Neural cell (in vitro differentiated cells): ENCODE data around the gene OAF. TPM values are rescaled to one million over a fixed set of nuclear protein-coding genes. Genes with fewer than 3 reads are reported as not detected.

ENCODE experiments used
- H2AFZ ChIP-seq: fragments of 200-600, 300-800 bp; sonication (generic), shearing (Covaris generic); 2 replicates; pipeline ENCODE4 v1.6.0; 2014; ENCODE audit warnings: low read depth, mild to moderate bottlenecking, antibody characterized with exemption, low read length, moderate library complexity
- H3F3A ChIP-seq: fragments of 200-600 bp; shearing (Covaris generic); 2 replicates; pipeline ENCODE4 v1.6.1; 2016; ENCODE audit warnings: mild to moderate bottlenecking, moderate library complexity, mixed read lengths, antibody characterized with exemption, low read length; ENCODE audit not compliant: insufficient read depth, poor library complexity, severe bottlenecking
- H3K27ac ChIP-seq: fragments of 200-600, 300-800 bp; sonication (generic), shearing (Covaris generic); 2 replicates; pipeline ENCODE4 v1.5.1; 2014; ENCODE audit warnings: mild to moderate bottlenecking, low read length, moderate library complexity
- H3K27me3 ChIP-seq: fragments of 300-800, 200-600 bp; sonication (generic), shearing (Covaris generic); 2 replicates; pipeline ENCODE4 v1.6.0; 2014; ENCODE audit warnings: mild to moderate bottlenecking, low read depth, low read length, moderate library complexity; ENCODE audit not compliant: insufficient read depth
- H3K36me3 ChIP-seq: fragments of 300-800, 200-600 bp; sonication (generic), shearing (Covaris generic); 2 replicates; pipeline ENCODE4 v1.5.1; 2014; ENCODE audit warnings: mild to moderate bottlenecking, antibody characterized with exemption, low read length, moderate library complexity; ENCODE audit not compliant: insufficient read depth
- H3K4me2 ChIP-seq: fragments of 300-800, 200-600 bp; sonication (generic), shearing (Covaris generic); 2 replicates; pipeline ENCODE4 v1.6.0; 2014; ENCODE audit warnings: mild to moderate bottlenecking, low read length
- H3K4me3 ChIP-seq: fragments of 300-800, 200-600 bp; sonication (generic), shearing (Covaris generic); 2 replicates; pipeline ENCODE4 v1.5.1; 2014; ENCODE audit warnings: mild to moderate bottlenecking, low read length, moderate library complexity
- H3K79me2 ChIP-seq: fragments of 200-600 bp; shearing (Covaris generic); replicated peaks from 2 replicates; pipeline ENCODE4 v1.6.0; 2014; ENCODE audit warnings: mild to moderate bottlenecking, low read length, moderate library complexity; ENCODE audit not compliant: insufficient read depth
- H3K9ac ChIP-seq: fragments of 300-800, 200-600 bp; sonication (generic), shearing (Covaris generic); 2 replicates; pipeline ENCODE4 v1.6.1; 2016; ENCODE audit warnings: mild to moderate bottlenecking, low read length, mixed read lengths
- H3K9me2 ChIP-seq: fragments of 200-600 bp; shearing (Covaris generic); 2 replicates; pipeline ENCODE4 v1.6.1; 2016; ENCODE audit warnings: mild to moderate bottlenecking, low read length, mixed read lengths; ENCODE audit not compliant: insufficient read depth
- H3K9me3 ChIP-seq: fragments of 200-600, 300-800 bp; sonication (generic), shearing (Covaris generic); 2 replicates; pipeline ENCODE4 v1.6.1; 2016; ENCODE audit warnings: mild to moderate bottlenecking, mixed run types, low read length, moderate library complexity, mixed read lengths
- H4K20me1 ChIP-seq: fragments of 200-600 bp; shearing (Covaris generic); 2 replicates; pipeline ENCODE4 v1.6.1; 2016; ENCODE audit warnings: mild to moderate bottlenecking, mixed run types; ENCODE audit not compliant: insufficient read depth
- EP300 ChIP-seq: fragments of 450-650 bp; conservative IDR thresholded peaks from 2 replicates; pipeline ENCODE4 v1.6.1; 2014; ENCODE audit warnings: antibody characterized with exemption, mild to moderate bottlenecking, moderate library complexity; ENCODE audit not compliant: poor library complexity, severe bottlenecking
- EZH2 ChIP-seq: fragments of 200-600, 300-800 bp; shearing (Covaris generic), sonication (generic); IDR thresholded peaks from 2 replicates; pipeline ENCODE4 v1.6.1; 2014; ENCODE audit warnings: antibody characterized with exemption, low read length, borderline replicate concordance, mild to moderate bottlenecking; ENCODE audit not compliant: insufficient read depth, poor library complexity, severe bottlenecking
- MXI1 ChIP-seq: fragments of 450-650 bp; conservative IDR thresholded peaks from 2 replicates; pipeline ENCODE4 v1.6.1; 2014; ENCODE audit warnings: antibody characterized with exemption, mild to moderate bottlenecking; ENCODE audit not compliant: poor library complexity, severe bottlenecking
- POLR2AphosphoS5 ChIP-seq: IDR thresholded peaks from 2 replicates; pipeline ENCODE4 v1.6.1; 2012
- RAD21 ChIP-seq: fragments of 450-650 bp; conservative IDR thresholded peaks from 2 replicates; pipeline ENCODE4 v1.6.1; 2014; ENCODE audit warnings: antibody characterized with exemption, mild to moderate bottlenecking, moderate library complexity
- SMC3 ChIP-seq: fragments of 450-650 bp; conservative IDR thresholded peaks from 2 replicates; pipeline ENCODE4 v1.6.1; 2014; ENCODE audit warnings: antibody characterized with exemption, mild to moderate bottlenecking, moderate library complexity; ENCODE audit not compliant: poor library complexity
- TAF1 ChIP-seq: IDR thresholded peaks from 2 replicates; pipeline ENCODE4 v1.6.1; 2012; ENCODE audit warnings: low read depth
- polyA plus RNA-seq: library from polyadenylated mRNA; depleted of rRNA; stranded (reverse); fragments of >200 nt; gene quantifications from 2 replicates; pipeline ENCODE4 v1.2.3, GENCODE V29; 2014
- TF ChIP-seq, protein P1 (sequence below): fragments of 450-650 bp; IDR thresholded peaks from 2 replicates; pipeline ENCODE4 v1.5.1; 2014; ENCODE audit warnings: antibody characterized with exemption, mild to moderate bottlenecking, moderate library complexity; ENCODE audit not compliant: poor library complexity, severe bottlenecking
- TF ChIP-seq, protein P2 (sequence below): IDR thresholded peaks from 2 replicates; pipeline ENCODE4 v1.6.1; 2012; ENCODE audit warnings: borderline replicate concordance

Gene OAF
- polyA plus RNA-seq, 1 donor from 2014 or later: 0.97 TPM

GRCh38 chr11:120172054-120172911 is 38.5 kb upstream of the OAF start:
- no peak overlapping the region for H2AFZ ChIP-seq
- no peaks in the 10 kb centered on the region for H3F3A ChIP-seq
- no peak overlapping the region for H3K4me3 ChIP-seq
- no peak overlapping the region for H3K4me2 ChIP-seq
- no peak overlapping the region for H3K9ac ChIP-seq
- TF ChIP-seq MXI1: no peak
- TF ChIP-seq SMC3: peak; percentile 98
- TF ChIP-seq, protein P1, sequence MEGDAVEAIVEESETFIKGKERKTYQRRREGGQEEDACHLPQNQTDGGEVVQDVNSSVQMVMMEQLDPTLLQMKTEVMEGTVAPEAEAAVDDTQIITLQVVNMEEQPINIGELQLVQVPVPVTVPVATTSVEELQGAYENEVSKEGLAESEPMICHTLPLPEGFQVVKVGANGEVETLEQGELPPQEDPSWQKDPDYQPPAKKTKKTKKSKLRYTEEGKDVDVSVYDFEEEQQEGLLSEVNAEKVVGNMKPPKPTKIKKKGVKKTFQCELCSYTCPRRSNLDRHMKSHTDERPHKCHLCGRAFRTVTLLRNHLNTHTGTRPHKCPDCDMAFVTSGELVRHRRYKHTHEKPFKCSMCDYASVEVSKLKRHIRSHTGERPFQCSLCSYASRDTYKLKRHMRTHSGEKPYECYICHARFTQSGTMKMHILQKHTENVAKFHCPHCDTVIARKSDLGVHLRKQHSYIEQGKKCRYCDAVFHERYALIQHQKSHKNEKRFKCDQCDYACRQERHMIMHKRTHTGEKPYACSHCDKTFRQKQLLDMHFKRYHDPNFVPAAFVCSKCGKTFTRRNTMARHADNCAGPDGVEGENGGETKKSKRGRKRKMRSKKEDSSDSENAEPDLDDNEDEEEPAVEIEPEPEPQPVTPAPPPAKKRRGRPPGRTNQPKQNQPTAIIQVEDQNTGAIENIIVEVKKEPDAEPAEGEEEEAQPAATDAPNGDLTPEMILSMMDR: peak; percentile 91
- peak; percentile 95 for TF ChIP-seq RAD21
- TF ChIP-seq POLR2AphosphoS5: no peak
- H3K9me3 ChIP-seq: no peaks in the 10 kb centered on the region
- no peak overlapping the region for H3K27ac ChIP-seq
- H3K79me2 ChIP-seq: no peaks in the 10 kb centered on the region
- H3K36me3 ChIP-seq: no peaks in the 10 kb centered on the region
- H3K27me3 ChIP-seq: peaks cover 23% of the 10 kb centered on the region
- H4K20me1 ChIP-seq: no peaks in the 10 kb centered on the region
- no peaks in the 10 kb centered on the region for H3K9me2 ChIP-seq

GRCh38 chr11:120173019-120173705 is 37.7 kb upstream of the OAF start:
- no peak overlapping the region for H3K27ac ChIP-seq
- H3K79me2 ChIP-seq: no peaks in the 10 kb centered on the region
- TF ChIP-seq RAD21 (no peak), EP300 (no peak), EZH2 (no peak)
- H3K4me2 ChIP-seq: no peak overlapping the region
- H4K20me1 ChIP-seq: no peaks in the 10 kb centered on the region
- peaks cover 15% of the 10 kb centered on the region for H3K27me3 ChIP-seq
- no peaks in the 10 kb centered on the region for H3K9me3 ChIP-seq
- no peaks in the 10 kb centered on the region for H3F3A ChIP-seq
- H3K4me3 ChIP-seq: no peak overlapping the region
- H3K9ac ChIP-seq: no peak overlapping the region
- no peaks in the 10 kb centered on the region for H3K9me2 ChIP-seq
- H3K36me3 ChIP-seq: no peaks in the 10 kb centered on the region
- no peak overlapping the region for H2AFZ ChIP-seq

DNA sequence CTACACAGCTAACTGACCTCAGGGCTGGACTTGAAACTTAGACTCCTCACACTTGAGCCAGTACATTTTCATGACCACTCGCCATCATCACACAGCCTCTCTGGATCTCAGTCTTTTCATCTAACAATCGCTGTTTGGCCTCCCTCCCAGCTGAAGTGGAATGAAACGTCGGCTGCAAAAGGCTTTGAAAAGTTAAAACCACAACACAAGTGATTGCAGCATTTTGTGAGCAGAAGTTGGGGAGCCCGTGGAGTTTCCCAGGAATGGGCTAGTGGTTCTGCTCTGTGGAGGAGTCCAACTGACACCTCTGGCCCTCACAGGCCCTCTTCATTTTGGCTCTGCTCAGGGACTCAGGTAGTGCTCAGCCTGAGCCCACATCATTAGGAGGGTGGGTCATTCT is 37.0 kb upstream of the OAF start:
- no peaks in the 10 kb centered on the region for H3K79me2 ChIP-seq
- TF ChIP-seq TAF1 (no peak), EP300 (no peak), SMC3 (no peak), MXI1 (no peak), EZH2 (no peak), POLR2AphosphoS5 (no peak), RAD21 (no peak)
- TF ChIP-seq, protein P1: no peak
- TF ChIP-seq, protein P2, sequence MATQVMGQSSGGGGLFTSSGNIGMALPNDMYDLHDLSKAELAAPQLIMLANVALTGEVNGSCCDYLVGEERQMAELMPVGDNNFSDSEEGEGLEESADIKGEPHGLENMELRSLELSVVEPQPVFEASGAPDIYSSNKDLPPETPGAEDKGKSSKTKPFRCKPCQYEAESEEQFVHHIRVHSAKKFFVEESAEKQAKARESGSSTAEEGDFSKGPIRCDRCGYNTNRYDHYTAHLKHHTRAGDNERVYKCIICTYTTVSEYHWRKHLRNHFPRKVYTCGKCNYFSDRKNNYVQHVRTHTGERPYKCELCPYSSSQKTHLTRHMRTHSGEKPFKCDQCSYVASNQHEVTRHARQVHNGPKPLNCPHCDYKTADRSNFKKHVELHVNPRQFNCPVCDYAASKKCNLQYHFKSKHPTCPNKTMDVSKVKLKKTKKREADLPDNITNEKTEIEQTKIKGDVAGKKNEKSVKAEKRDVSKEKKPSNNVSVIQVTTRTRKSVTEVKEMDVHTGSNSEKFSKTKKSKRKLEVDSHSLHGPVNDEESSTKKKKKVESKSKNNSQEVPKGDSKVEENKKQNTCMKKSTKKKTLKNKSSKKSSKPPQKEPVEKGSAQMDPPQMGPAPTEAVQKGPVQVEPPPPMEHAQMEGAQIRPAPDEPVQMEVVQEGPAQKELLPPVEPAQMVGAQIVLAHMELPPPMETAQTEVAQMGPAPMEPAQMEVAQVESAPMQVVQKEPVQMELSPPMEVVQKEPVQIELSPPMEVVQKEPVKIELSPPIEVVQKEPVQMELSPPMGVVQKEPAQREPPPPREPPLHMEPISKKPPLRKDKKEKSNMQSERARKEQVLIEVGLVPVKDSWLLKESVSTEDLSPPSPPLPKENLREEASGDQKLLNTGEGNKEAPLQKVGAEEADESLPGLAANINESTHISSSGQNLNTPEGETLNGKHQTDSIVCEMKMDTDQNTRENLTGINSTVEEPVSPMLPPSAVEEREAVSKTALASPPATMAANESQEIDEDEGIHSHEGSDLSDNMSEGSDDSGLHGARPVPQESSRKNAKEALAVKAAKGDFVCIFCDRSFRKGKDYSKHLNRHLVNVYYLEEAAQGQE: no peak
- no peak overlapping the region for H3K27ac ChIP-seq
- no peaks in the 10 kb centered on the region for H3K36me3 ChIP-seq
- no peak overlapping the region for H2AFZ ChIP-seq
- no peaks in the 10 kb centered on the region for H3K9me3 ChIP-seq
- H3K9ac ChIP-seq: no peak overlapping the region
- no peaks in the 10 kb centered on the region for H3K9me2 ChIP-seq
- H4K20me1 ChIP-seq: no peaks in the 10 kb centered on the region
- no peak overlapping the region for H3K4me3 ChIP-seq
- no peaks in the 10 kb centered on the region for H3F3A ChIP-seq
- peaks cover 9% of the 10 kb centered on the region for H3K27me3 ChIP-seq
- H3K4me2 ChIP-seq: no peak overlapping the region
